ENCODE results near the gene ZNF341.

DNA sequence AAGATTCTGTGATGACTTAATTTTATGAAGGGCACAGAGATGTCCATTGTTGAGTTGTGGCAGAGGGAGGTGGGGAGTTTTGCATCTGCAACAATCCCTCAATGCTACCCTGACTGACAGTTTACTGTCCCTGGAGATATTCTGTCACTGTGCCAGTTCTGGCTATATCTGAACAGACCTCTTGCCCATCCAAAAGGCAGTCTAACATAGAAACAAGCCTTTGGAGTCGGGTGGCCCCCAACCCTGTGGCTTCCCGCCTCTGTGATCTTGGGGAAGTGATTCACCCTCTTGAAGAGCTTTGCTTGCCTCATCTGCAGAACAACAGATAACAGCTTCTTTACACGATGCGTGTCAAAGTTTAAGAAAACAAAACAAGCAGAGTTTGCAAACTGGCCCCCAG is 41.8 kb upstream of the ZNF341 start:
- TF ChIP-seq POLR2AphosphoS5 (IDR thresholded peaks at IDR 0.05; ENCODE audit: low read depth, low read length) (no peak), SIN3A (IDR thresholded peaks at IDR 0.05; ENCODE audit: borderline replicate concordance, insufficient read depth, low read depth, low read length) (no peak), TCF7L2 (IDR thresholded peaks at IDR 0.05; ENCODE audit: low read depth, low read length) (no peak)
- TF ChIP-seq, protein P1, sequence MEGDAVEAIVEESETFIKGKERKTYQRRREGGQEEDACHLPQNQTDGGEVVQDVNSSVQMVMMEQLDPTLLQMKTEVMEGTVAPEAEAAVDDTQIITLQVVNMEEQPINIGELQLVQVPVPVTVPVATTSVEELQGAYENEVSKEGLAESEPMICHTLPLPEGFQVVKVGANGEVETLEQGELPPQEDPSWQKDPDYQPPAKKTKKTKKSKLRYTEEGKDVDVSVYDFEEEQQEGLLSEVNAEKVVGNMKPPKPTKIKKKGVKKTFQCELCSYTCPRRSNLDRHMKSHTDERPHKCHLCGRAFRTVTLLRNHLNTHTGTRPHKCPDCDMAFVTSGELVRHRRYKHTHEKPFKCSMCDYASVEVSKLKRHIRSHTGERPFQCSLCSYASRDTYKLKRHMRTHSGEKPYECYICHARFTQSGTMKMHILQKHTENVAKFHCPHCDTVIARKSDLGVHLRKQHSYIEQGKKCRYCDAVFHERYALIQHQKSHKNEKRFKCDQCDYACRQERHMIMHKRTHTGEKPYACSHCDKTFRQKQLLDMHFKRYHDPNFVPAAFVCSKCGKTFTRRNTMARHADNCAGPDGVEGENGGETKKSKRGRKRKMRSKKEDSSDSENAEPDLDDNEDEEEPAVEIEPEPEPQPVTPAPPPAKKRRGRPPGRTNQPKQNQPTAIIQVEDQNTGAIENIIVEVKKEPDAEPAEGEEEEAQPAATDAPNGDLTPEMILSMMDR (IDR thresholded peaks at IDR 0.05), result no peak
